Gastrocnemius medialis (tissue), 4 donors: ENCODE data around the gene DOCK3. TPM values are rescaled to one million over a fixed set of nuclear protein-coding genes. Genes with fewer than 3 reads are reported as not detected.
"Not testable (repeated sequence)": the region's sequence is repeated elsewhere in the genome, so short reads cannot be mapped to it uniquely, and the experiment has no call there.

Source experiments
- ATAC-seq, 2 donors: fragments of 150-250 bp; one replicate each; pipeline ENCODE4 v1.9.1; 2016
- DNase-seq, 2 donors: peaks; one replicate each; pipeline ENCODE4 v3.0.0-alpha.2; 2019
- H3K27ac ChIP-seq, 4 donors: fragments of 200-600 bp; sonication (generic); 1 replicate in 1 of 4; 2 replicates in 3 of 4; pipeline ENCODE4 v1.5.1; 2016 to 2018; ENCODE audit warnings: mild to moderate bottlenecking in 2 of 4, moderate library complexity in 1 of 4
- H3K27me3 ChIP-seq, 3 donors: fragments of 200-600 bp; sonication (generic) in 2 of 3; 1 replicate in 1 of 3; 2 replicates in 2 of 3; pipeline versions ENCODE4 v1.5.1 to v1.6.0; 2016 to 2019; ENCODE audit warnings: mild to moderate bottlenecking in 1 of 3, moderate library complexity in 1 of 3
- H3K36me3 ChIP-seq, 2 donors: fragments of 200-600 bp; sonication (generic) in 1 of 2; one replicate each; pipeline ENCODE4 v1.5.1; 2017 to 2018
- H3K4me1 ChIP-seq, 2 donors: fragments of 200-600 bp; sonication (generic) in 1 of 2; one replicate each; pipeline ENCODE4 v1.5.1; 2016 to 2017; ENCODE audit warnings: mild to moderate bottlenecking in 2 of 2
- H3K4me3 ChIP-seq, 4 donors: fragments of 200-600 bp; sonication (generic) in 3 of 4; 1 replicate in 1 of 4; 2 replicates in 3 of 4; pipeline ENCODE4 v1.5.1; 2016 to 2019; ENCODE audit warnings: mild to moderate bottlenecking in 2 of 4
- H3K9me3 ChIP-seq, 3 donors: fragments of 200-600 bp; sonication (generic) in 2 of 3; 1 replicate in 1 of 3; 2 replicates in 2 of 3; pipeline ENCODE4 v1.5.1; 2016 to 2019
- POLR2A ChIP-seq, 2 donors: fragments of 450-650 bp; IDR thresholded peaks; one replicate each; pipeline ENCODE4 v1.6.1; 2017; ENCODE audit warnings: antibody characterized with exemption in 2 of 2, mild to moderate bottlenecking in 2 of 2, moderate library complexity in 2 of 2
- in situ Hi-C, 4 donors: fragments of 200-750 bp; cut with MboI; loops; one replicate each; pipeline versions ENCODE4 v1.15.0 to v1.8.0; 2017; ENCODE audit warnings: low sequenced_read_pairs in 4 of 4
- intact Hi-C: fragments of 100-400 bp; cut with DNase I; formaldehyde crosslinking; loops from one replicate; pipeline ENCODE4 v1.15.1; 2023; ENCODE audit warnings: low total_unique reads
- total RNA-seq, 4 donors: library from RNA; depleted of rRNA; stranded (reverse); fragments of >200 nt; gene quantifications; one replicate each; pipeline versions ENCODE4 v1.1.0 to v1.2.3, GENCODE V29; 2016
- TF ChIP-seq, protein P1 (sequence below), 5 experiments: fragments of 450-650 bp in 3 of 5; fragments of 200-600 bp in 2 of 5; sonication (generic) in 2 of 5; IDR thresholded peaks in 4 of 5; conservative IDR thresholded peaks in 1 of 5; 1 replicate in 4 of 5; 2 replicates in 1 of 5; pipeline ENCODE4 v1.5.1; 2016 to 2019; ENCODE audit warnings: antibody characterized with exemption in 5 of 5, mild to moderate bottlenecking in 3 of 5, moderate library complexity in 3 of 5

Gene DOCK3
- total RNA-seq, 4 donors from 2014 or later: 0.61 to 3.1 (median 0.73) TPM

GRCh38 chr3:51307458-51307857 is 632.7 kb downstream of the DOCK3 start:
- no peak for DNase-seq
- Histone ChIP-seq H3K4me3 (no peak overlapping the region), H3K4me1 (no peaks in the 10 kb centered on the region), H3K27ac (no peak overlapping the region), H3K36me3 (no peaks in the 10 kb centered on the region), H3K9me3 (no peaks in the 10 kb centered on the region), H3K27me3 (no peaks in the 10 kb centered on the region)
- no peak for TF ChIP-seq POLR2A (IDR thresholded peaks at IDR 0.05)
- TF ChIP-seq, protein P1, sequence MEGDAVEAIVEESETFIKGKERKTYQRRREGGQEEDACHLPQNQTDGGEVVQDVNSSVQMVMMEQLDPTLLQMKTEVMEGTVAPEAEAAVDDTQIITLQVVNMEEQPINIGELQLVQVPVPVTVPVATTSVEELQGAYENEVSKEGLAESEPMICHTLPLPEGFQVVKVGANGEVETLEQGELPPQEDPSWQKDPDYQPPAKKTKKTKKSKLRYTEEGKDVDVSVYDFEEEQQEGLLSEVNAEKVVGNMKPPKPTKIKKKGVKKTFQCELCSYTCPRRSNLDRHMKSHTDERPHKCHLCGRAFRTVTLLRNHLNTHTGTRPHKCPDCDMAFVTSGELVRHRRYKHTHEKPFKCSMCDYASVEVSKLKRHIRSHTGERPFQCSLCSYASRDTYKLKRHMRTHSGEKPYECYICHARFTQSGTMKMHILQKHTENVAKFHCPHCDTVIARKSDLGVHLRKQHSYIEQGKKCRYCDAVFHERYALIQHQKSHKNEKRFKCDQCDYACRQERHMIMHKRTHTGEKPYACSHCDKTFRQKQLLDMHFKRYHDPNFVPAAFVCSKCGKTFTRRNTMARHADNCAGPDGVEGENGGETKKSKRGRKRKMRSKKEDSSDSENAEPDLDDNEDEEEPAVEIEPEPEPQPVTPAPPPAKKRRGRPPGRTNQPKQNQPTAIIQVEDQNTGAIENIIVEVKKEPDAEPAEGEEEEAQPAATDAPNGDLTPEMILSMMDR (IDR thresholded peaks at IDR 0.05 in 4 of 5, conservative IDR thresholded peaks at IDR 0.05 in 1 of 5): no peak
- ATAC-seq: no peak
- in situ Hi-C loops: no loop called here
- intact Hi-C loops: no loop called here

GRCh38 chr3:51307945-51308607 is 633.3 kb downstream of the DOCK3 start:
- H3K4me1 ChIP-seq, ATAC-seq, H3K36me3 ChIP-seq, H3K4me3 ChIP-seq, H3K27ac ChIP-seq, H3K9me3 ChIP-seq, intact Hi-C loops, H3K27me3 ChIP-seq, DNase-seq, in situ Hi-C loops: not testable (repeated sequence)

GRCh38 chr3:51311055-51311454 is 636.3 kb downstream of the DOCK3 start:
- intact Hi-C loops (no loop called here), in situ Hi-C loops (no loop called here)
- H3K36me3 ChIP-seq: no peaks in the 10 kb centered on the region
- no peak overlapping the region for H3K4me3 ChIP-seq
- TF ChIP-seq, protein P1 (IDR thresholded peaks at IDR 0.05 in 4 of 5, conservative IDR thresholded peaks at IDR 0.05 in 1 of 5): no peak
- TF ChIP-seq POLR2A (IDR thresholded peaks at IDR 0.05): no peak
- H3K27me3 ChIP-seq: no peaks in the 10 kb centered on the region
- H3K27ac ChIP-seq: no peak overlapping the region
- H3K4me1 ChIP-seq: no peaks in the 10 kb centered on the region
- ATAC-seq: no peak
- DNase-seq: no peak
- H3K9me3 ChIP-seq: no peaks in the 10 kb centered on the region

DNA sequence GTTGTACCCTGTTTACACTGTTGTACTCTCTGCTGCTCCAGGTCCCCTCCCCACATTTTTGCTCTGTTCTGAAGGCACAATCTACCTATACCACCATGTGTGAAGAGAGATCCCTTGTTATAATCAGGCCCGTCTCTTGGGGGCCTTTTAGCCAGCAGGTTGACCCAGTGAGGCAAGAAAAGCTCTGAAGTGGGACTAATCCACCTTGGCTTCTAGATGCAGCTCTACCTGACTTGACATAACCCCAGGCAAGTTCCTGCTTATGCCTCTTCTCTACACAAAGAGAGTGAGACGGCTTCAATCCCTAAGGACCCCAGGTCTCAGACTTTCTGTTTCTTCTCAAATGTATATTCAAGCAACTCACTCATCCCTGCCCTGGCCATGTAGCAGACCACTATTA is 653.5 kb downstream of the DOCK3 start:
- in situ Hi-C loops: no loop called here
- Histone ChIP-seq H3K4me1 (no peaks in the 10 kb centered on the region), H3K9me3 (no peaks in the 10 kb centered on the region), H3K4me3 (no peak overlapping the region), H3K36me3 (no peaks in the 10 kb centered on the region), H3K27ac (no peak overlapping the region), H3K27me3 (no peaks in the 10 kb centered on the region)
- TF ChIP-seq, protein P1 (IDR thresholded peaks at IDR 0.05 in 4 of 5, conservative IDR thresholded peaks at IDR 0.05 in 1 of 5): no peak
- TF ChIP-seq POLR2A (IDR thresholded peaks at IDR 0.05): no peak
- intact Hi-C loops: no loop called here
- DNase-seq: no peak
- ATAC-seq: no peak

GRCh38 chr3:51330046-51330445 is 655.3 kb downstream of the DOCK3 start:
- H3K27ac ChIP-seq: no peak overlapping the region
- in situ Hi-C loops (no loop called here), intact Hi-C loops (no loop called here)
- no peaks in the 10 kb centered on the region for H3K4me1 ChIP-seq
- H3K36me3 ChIP-seq: no peaks in the 10 kb centered on the region
- no peaks in the 10 kb centered on the region for H3K9me3 ChIP-seq
- no peaks in the 10 kb centered on the region for H3K27me3 ChIP-seq
- no peak for TF ChIP-seq POLR2A (IDR thresholded peaks at IDR 0.05)
- TF ChIP-seq, protein P1 (IDR thresholded peaks at IDR 0.05 in 4 of 5, conservative IDR thresholded peaks at IDR 0.05 in 1 of 5): no peak
- H3K4me3 ChIP-seq: no peak overlapping the region
- ATAC-seq (no peak), DNase-seq (no peak)
